Measurements from ENCODE around the gene PDE4D. TPM values are rescaled to one million over a fixed set of nuclear protein-coding genes. Genes with fewer than 3 reads are reported as not detected.

Gene PDE4D
- total and polyA plus RNA-seq, 2 experiments from 2014 or later, result 4.3 to 9.7 TPM

DNA sequence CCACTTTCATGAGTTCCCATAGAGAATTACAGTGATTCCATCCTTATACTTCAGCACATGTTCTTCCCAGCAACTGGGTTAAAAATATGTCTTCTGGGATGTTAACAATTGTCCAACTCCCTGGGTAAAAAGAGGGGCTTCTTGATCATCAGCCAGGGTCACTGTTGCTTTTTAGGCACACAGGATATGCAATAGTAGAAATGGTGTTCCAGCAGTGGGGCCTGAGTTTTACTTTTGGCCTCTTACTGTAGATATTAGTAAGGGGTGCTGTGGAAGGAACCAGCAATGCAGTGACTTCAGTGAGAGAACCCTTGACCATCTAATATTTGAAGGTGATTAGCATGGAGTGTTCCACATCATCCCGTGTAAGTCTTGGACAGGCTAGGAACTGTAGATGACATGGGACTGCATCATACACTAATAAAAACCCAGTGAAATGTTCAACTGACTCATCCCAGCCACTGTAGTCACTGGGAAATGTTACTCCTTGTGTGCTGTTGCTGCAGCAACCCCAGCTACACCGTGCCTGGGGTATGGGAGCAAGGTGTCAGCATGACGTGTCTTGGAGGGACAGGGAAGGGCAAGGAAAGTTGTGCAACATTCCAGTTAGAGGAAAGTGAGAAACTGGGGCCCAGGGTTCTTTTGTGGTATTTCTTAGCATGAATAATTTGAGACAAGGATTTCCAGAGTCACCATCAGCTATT is 699.8 kb downstream of the PDE4D start:
- no peak overlapping the region for H3K4me3 ChIP-seq
- in situ Hi-C loops (cut with MboI), result loop anchor here (10.0 kb wide), 1 partner anchor 181 kb away; no protein-coding TSS in a partner anchor
- no peak overlapping the region for H2AFZ ChIP-seq
- H3K79me2 ChIP-seq (ENCODE audit: insufficient read depth), result no peaks in the 10 kb centered on the region
- peak; percentile 99 for DNase-seq
- no peaks in the 10 kb centered on the region for H3K9me2 ChIP-seq (ENCODE audit: insufficient read depth)
- peak overlapping the region; percentile 70 for H3K4me2 ChIP-seq (ENCODE audit: unreplicated experiment)
- 1% methylated on average over 3 of the region's 3 CpGs for WGBS, 2 experiments (ENCODE audit: low coverage in 1 of 2, low lambda C conversion rate in 2 of 2, missing lambda C conversion rate in 2 of 2)
- H3K9me3 ChIP-seq (ENCODE audit: low read depth), result no peaks in the 10 kb centered on the region
- H3F3A ChIP-seq (ENCODE audit: insufficient read depth), result peaks cover 9% of the 10 kb centered on the region
- no peaks in the 10 kb centered on the region for H4K20me1 ChIP-seq (ENCODE audit: insufficient read depth)
- peak overlapping the region; percentile 71 for H3K9ac ChIP-seq
- H3K4me1 ChIP-seq (ENCODE audit: insufficient read depth), result peaks cover 10% of the 10 kb centered on the region
- H3K36me3 ChIP-seq (ENCODE audit: low read depth), result no peaks in the 10 kb centered on the region
- no peaks in the 10 kb centered on the region for H3K27me3 ChIP-seq (replicated peaks; ENCODE audit: insufficient read depth)
- H3K27ac ChIP-seq, result peak overlapping the region; percentile 87
- no peak for TF ChIP-seq EZH2phosphoT487 (IDR thresholded peaks at IDR 0.05; ENCODE audit: insufficient read depth, low read depth)
- no peak for TF ChIP-seq EZH2 (IDR thresholded peaks at IDR 0.05; ENCODE audit: insufficient read depth, poor library complexity, severe bottlenecking)

DNA sequence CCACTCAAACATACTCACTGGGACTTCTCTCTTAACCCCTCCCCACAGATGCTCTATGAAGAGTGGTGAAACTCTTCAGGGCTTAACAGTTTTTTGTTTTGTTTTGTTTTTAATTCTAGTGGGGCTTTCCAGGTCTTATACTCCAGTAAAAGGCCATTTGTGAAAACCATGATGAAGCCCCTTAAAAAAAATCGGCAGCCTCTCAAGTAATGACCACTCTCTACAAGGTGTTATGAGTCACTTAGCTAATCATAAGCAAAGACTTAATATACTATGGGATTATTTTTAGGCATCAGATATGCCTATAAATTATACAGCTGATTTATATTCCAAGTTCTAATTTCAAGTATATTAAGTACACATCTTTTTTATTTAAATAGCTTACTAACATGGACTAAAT is 702.8 kb downstream of the PDE4D start:
- Histone ChIP-seq H3K4me2 (ENCODE audit: unreplicated experiment) (no peak overlapping the region), H3K36me3 (ENCODE audit: low read depth) (no peaks in the 10 kb centered on the region), H2AFZ (no peak overlapping the region), H3K4me3 (no peak overlapping the region), H4K20me1 (ENCODE audit: insufficient read depth) (no peaks in the 10 kb centered on the region), H3K27me3 (replicated peaks; ENCODE audit: insufficient read depth) (no peaks in the 10 kb centered on the region), H3F3A (ENCODE audit: insufficient read depth) (peaks cover 9% of the 10 kb centered on the region), H3K9ac (no peak overlapping the region), H3K9me3 (ENCODE audit: low read depth) (no peaks in the 10 kb centered on the region), H3K79me2 (ENCODE audit: insufficient read depth) (no peaks in the 10 kb centered on the region), H3K27ac (no peak overlapping the region), H3K9me2 (ENCODE audit: insufficient read depth) (no peaks in the 10 kb centered on the region), H3K4me1 (ENCODE audit: insufficient read depth) (peaks cover 10% of the 10 kb centered on the region)
- TF ChIP-seq EZH2 (IDR thresholded peaks at IDR 0.05; ENCODE audit: insufficient read depth, poor library complexity, severe bottlenecking) (no peak), EZH2phosphoT487 (IDR thresholded peaks at IDR 0.05; ENCODE audit: insufficient read depth, low read depth) (no peak)
- 88 to 90% methylated on average over 1 of the region's 1 CpG for WGBS, 2 experiments (ENCODE audit: low coverage in 1 of 2, low lambda C conversion rate in 2 of 2, missing lambda C conversion rate in 2 of 2)
- in situ Hi-C loops (cut with MboI), result loop anchor here (10.0 kb wide), 1 partner anchor 184 kb away; no protein-coding TSS in a partner anchor
- DNase-seq, result no peak

DNA sequence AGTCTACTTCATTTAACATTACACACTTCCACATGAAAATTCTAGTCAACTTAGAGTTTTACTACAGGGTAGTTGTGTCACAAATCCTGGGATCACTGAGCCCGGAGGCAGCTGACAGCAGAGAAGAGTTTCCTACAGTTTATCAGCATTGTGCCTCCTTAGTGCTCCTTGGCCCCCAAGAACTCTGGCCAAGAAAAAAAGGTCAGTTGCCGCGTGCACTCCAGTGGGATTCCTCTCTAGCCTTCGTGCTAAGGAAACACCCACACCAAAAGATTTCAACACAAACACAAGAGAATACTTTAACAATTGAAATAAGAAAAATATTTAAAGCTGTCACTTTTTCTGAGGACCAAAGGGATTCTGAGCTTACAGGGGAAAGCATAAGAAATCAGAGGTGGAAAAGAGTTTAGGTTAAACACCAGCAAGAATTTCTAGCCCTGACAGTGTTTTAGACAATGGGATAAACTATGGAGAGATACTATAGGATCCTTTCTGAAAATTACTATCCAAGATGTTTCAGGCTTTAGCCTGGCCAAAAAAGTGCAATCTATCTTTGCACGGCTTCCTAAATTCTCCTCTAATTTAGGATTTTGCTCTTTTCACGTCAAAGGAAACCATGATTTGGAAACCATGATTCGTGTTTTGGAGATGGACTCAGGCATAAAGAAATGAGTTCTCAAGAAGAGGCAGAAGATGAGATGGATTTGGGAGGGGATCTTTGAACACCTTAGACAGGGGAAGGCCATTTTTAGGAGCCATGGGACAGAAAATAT is 703.9 kb downstream of the PDE4D start:
- no peaks in the 10 kb centered on the region for H4K20me1 ChIP-seq (ENCODE audit: insufficient read depth)
- no peak for DNase-seq
- H3K79me2 ChIP-seq (ENCODE audit: insufficient read depth), result no peaks in the 10 kb centered on the region
- no peak overlapping the region for H3K27ac ChIP-seq
- no peaks in the 10 kb centered on the region for H3K9me3 ChIP-seq (ENCODE audit: low read depth)
- H3K4me3 ChIP-seq, result no peak overlapping the region
- H3K36me3 ChIP-seq (ENCODE audit: low read depth), result no peaks in the 10 kb centered on the region
- no peak overlapping the region for H3K9ac ChIP-seq
- no peaks in the 10 kb centered on the region for H3K9me2 ChIP-seq (ENCODE audit: insufficient read depth)
- TF ChIP-seq EZH2 (IDR thresholded peaks at IDR 0.05; ENCODE audit: insufficient read depth, poor library complexity, severe bottlenecking), result no peak
- TF ChIP-seq EZH2phosphoT487 (IDR thresholded peaks at IDR 0.05; ENCODE audit: insufficient read depth, low read depth), result no peak
- 76 to 80% methylated on average over 7 of the region's 7 CpGs for WGBS, 2 experiments (ENCODE audit: low coverage in 1 of 2, low lambda C conversion rate in 2 of 2, missing lambda C conversion rate in 2 of 2)
- peaks cover 10% of the 10 kb centered on the region for H3K4me1 ChIP-seq (ENCODE audit: insufficient read depth)
- H3F3A ChIP-seq (ENCODE audit: insufficient read depth), result peaks cover 9% of the 10 kb centered on the region
- no peak overlapping the region for H2AFZ ChIP-seq
- H3K27me3 ChIP-seq (replicated peaks; ENCODE audit: insufficient read depth), result no peaks in the 10 kb centered on the region
- in situ Hi-C loops (cut with MboI), result loop anchor here (10.0 kb wide), 1 partner anchor 185 kb away; no protein-coding TSS in a partner anchor
- H3K4me2 ChIP-seq (ENCODE audit: unreplicated experiment), result no peak overlapping the region

DNA sequence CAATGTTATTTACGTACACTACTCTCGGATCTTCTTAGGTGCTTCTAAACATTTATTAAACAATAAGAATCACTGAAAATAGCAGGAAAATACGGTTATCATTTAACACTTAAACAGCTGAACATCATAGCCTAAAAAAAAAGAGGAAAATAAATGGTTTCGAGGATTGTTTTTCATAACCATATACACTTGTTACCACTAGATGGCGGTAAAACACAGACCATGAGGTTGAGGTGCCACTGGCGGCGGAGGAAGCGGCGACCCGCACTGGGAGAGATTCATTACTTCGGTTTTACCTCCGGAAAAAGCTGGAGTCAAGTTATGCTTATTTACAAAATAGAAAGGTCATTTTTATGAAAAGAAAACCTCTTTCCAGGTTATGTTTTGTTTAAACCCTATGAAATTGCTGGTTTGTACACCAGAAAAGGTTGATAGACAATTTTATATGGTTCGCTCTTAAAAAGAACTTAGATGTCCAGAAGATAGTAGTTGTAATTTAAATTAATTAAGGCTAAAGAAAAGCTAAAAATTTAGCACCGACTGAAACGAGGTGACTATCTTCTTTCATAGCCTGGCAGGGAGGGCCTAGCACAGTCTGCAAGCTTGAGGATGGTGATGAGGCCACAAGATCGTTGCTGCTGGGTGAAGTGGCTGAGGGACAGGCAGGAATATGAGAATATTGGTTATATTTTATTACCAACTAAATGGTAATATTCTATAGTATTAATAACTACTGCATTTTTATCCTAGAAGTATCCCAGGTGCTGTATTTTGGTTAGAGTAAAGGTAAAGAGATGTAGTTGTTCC is 704.9 kb downstream of the PDE4D start:
- 12 to 13% methylated on average over 16 of the region's 16 CpGs for WGBS, 2 experiments (ENCODE audit: low coverage in 1 of 2, low lambda C conversion rate in 2 of 2, missing lambda C conversion rate in 2 of 2)
- peak overlapping the region; percentile 58 for H3K4me2 ChIP-seq (ENCODE audit: unreplicated experiment)
- no peaks in the 10 kb centered on the region for H3K27me3 ChIP-seq (replicated peaks; ENCODE audit: insufficient read depth)
- H3K4me1 ChIP-seq (ENCODE audit: insufficient read depth), result peaks cover 4% of the 10 kb centered on the region
- in situ Hi-C loops (cut with MboI), result no loop called here
- no peaks in the 10 kb centered on the region for H4K20me1 ChIP-seq (ENCODE audit: insufficient read depth)
- no peaks in the 10 kb centered on the region for H3K9me2 ChIP-seq (ENCODE audit: insufficient read depth)
- TF ChIP-seq EZH2phosphoT487 (IDR thresholded peaks at IDR 0.05; ENCODE audit: insufficient read depth, low read depth), result no peak
- no peak for TF ChIP-seq EZH2 (IDR thresholded peaks at IDR 0.05; ENCODE audit: insufficient read depth, poor library complexity, severe bottlenecking)
- peak overlapping the region; percentile 10 for H3K9ac ChIP-seq
- H2AFZ ChIP-seq, result peak overlapping the region; percentile 68
- H3F3A ChIP-seq (ENCODE audit: insufficient read depth), result peaks cover 3% of the 10 kb centered on the region; the same call in 1 of the 2 replicates
- H3K4me3 ChIP-seq, result peak overlapping the region; percentile 47
- H3K9me3 ChIP-seq (ENCODE audit: low read depth), result no peaks in the 10 kb centered on the region
- peak; percentile 81 for DNase-seq
- no peaks in the 10 kb centered on the region for H3K36me3 ChIP-seq (ENCODE audit: low read depth)
- no peak overlapping the region for H3K27ac ChIP-seq
- H3K79me2 ChIP-seq (ENCODE audit: insufficient read depth), result no peaks in the 10 kb centered on the region

Measured in GM23248 (cell line).